NCI-H226 (cell line): ENCODE measurements around the gene ANKFN1.
"Not testable (repeated sequence)": the region's sequence is repeated elsewhere in the genome, so short reads cannot be mapped to it uniquely, and the experiment has no call there.

Experiments used
- DNase-seq: peaks from one replicate; pipeline ENCODE4 v3.0.0-alpha.2; 2015

Gene ANKFN1

DNA sequence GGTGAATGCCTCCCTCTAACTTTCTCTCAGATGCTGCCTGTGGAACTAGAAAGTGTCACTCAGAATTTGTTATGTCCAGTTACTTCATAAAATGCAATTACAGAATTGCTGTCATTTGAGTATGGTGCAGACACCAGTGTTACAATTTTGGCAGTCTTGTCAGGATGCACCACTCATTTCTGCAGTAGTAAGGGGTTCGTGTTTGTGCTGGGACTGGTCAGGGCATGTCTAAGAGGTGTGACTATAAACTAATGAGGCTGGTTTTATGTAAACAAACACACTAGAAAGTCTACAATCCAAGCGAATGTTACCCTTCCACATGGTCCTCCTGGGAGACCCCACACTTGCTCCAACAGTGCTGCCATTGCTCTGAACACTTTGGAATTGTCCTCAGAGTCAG is 206.2 kb downstream of the ANKFN1 start:
- DNase-seq: no peak

DNA sequence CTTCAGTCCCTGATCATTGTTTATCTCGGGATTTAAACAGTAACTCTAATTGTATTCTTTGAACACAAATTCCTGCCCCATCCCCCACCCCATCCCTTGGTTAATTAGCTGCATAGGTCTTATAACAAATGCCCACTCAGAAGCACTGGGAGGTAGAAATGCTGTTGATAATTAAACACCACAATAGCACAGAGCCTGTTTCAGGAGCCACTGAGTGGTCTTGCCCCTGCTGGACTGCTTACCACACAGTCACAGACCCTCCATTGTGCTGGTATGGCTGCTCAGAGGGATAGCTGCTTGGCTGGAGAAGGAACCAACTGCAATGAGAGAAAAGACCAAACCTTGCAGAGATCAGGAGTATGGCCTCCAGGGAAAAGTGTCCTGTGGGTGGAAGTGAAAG is 214.1 kb downstream of the ANKFN1 start:
- no peak for DNase-seq

DNA sequence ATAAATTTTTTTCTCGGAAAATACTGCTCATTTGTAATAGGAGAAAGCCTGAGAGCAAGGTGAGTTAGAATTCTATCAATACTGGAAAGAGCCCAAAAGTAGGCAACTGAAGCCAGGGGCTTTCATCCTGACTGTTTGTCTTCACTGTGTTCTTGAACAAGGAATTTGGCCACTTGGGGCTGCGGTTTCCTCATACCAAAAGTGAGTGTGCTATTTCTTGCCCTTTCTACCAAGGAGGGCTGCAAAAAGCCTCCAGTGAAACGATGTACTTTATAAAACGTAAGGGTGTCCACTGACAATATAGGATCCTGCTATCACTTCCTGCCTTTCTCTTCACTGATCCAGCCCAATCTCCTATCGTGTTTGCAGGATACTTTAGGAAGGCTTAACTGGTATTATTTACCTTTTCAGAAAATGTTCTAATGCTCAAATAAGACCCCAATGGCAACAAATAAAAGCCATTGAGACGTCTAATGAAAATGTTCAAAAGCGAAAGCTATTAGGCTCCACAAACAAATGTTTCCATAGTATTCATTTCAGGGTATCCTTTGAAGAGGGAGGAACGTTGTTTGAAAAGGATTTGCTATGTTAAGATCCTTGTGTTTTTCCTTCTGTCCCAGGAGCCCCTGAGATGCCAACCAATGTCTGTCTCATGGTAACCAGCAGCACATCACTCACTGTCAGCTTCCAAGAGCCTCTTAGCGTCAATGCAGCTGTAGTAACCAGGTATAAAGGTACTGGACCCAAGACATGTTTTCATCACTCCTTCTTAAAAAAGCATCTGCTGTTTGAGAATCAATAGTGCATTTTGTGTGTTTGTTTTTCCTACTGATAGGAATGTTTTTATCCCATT is 220.9 kb downstream of the ANKFN1 start:
- DNase-seq: no peak

DNA sequence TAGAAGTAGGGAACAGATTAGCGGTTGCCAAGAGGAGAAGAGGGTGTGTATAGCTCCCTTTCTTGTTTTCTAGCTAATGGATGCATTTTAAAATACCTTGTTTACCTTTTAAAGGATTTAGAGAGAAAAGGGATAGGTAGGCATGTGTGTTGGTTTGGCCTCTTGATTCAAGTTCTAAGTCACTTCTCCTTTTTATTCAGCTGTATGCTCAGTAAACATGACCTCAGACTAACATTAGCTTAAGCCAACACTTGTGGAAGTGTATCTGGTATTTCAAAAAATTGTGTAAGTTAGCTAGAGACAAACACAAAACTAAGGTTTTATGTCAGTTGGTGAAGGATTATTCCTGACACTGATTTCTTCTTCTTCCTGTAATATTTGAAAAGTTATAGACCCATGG is 236.1 kb downstream of the ANKFN1 start:
- DNase-seq: no peak

DNA sequence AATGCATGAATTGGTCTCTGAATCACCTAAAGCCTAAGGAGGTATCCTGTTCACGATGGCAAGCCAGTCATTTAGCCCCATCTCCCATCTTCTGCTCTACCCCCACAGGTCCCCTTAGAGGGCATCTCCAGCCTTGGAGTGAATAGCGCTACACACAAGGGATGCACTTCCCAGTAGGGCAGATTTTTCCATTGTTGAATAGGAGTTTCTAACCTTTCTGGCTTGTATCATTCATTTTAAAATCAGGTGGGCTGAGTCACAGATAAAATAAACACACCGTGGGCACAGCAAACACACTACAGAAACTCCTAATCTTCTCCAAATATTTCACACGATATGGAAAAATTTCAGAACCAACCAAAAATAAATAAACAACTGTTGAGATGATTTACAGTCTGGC is 239.0 kb downstream of the ANKFN1 start:
- no peak for DNase-seq

DNA sequence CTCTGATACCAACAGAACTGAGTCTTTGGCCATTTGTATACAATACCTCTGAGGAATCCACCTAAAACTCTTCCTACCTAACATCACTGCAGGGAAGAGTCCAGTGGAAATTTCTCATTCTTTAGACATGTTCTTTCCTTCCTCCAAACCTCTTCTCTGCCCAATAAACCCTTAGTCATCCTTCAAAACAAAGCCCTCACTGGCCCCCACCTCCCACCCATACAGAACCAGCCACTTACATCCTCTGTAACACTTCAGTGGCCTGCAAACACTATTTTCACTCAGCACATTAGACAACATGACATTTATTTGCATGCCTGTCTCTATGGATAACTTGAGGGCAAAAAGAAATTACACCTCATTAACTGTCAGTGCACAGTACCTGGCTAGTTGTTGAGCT is 239.9 kb downstream of the ANKFN1 start:
- DNase-seq: no peak

DNA sequence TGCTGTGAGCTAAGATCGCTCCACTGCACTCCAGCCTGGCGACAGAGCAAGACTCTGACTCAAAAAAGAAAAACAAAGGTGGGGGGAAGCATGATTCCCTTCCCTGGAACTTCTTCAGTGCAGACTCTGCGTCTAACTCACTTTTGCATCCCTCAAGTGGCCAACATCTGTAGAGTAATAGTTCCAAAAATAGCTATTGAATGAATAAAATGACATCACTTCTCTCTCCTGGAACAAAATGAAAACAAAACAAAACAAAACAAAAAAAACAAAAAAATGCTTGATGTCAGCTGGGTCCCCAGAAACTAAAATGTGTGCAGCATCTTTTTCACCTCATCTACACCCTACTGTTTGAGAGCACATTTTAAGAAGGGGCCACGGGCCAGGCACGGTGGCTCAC is 242.5 kb downstream of the ANKFN1 start:
- DNase-seq: no peak

DNA sequence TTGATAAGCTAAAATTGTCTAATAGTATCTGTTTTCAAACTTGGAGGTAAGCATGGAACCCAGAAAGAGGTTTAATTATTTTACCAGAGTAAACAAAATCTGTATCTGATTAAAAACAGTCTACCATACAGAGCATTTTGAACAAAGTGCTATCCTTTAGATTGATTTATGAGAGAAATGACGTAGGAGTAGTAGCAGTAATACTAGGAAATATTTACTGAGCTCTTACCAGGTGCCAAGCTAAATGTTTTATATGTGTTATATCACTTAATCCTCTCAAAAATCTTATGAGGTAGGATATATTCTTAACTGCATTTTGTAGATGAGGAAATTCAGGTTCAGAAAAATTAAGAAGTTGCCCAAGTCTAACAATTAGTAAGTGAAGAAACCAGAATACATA is 253.8 kb downstream of the ANKFN1 start:
- no peak for DNase-seq

DNA sequence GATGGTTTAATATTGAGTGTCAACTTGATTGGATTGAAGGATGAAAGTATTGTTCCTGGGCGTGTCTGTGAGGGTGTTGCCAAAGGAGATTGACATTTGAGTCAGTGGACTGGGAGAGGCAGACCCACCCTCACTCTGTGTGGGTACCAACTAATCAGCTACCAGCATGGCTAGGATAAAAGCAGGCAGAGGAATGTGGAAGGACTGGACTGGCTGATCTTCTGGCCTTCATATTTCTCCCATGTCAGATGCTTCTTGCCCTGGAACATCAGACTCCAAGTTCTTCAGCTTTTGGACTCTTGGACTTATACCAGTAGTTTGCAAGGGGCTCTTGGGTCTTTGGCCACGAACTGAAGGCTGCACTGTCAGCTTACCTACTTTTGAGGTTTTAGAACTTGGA is 259.1 kb downstream of the ANKFN1 start:
- DNase-seq: not testable (repeated sequence)

DNA sequence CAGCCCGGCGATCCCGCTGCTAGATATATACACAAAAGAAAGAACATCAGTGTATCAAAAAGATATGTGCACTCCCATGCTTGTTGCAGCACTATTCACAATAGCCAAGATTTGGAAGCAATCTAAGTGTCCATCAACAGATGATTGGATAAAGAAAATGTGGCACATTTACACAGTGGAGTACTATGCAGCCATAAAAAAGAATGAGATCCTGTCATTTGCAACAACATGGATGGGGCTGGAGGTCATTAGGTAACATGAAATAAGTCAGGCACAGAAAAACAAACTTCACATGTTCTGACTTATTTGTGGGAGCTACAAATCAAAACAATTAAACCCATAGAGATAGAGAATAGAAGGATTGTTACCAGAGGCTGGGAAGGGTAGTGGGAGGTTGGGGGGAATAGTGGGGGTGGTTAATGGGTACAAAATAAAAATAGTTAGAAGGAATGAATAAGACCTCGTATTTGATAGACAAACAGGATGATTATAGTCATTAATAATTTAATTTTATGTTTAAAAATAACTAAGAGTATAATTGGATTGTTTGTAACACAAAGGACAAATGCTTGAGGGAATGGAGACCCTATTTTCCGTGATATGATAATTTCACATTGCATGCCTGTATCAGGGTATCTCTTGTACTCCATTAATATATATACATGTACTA is 263.5 kb downstream of the ANKFN1 start:
- no peak for DNase-seq

DNA sequence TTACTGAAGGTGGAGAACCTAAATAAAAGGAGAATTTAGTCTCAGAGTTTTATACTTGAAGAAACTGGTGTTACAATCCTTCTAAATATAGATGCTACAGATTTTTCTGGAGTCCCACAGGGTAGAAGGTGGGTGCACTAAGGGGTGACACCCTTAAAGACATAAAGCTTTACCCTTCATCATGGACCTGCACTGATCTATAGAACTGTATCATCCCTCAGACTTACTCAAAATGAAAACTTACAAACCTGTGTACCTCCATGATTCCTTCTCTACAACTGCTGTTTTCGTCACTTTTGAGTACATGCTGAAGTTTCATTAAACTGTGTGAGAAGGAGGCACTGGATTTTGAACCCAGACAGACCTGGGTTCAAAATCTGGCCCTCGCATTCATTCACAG is 270.7 kb downstream of the ANKFN1 start:
- no peak for DNase-seq

DNA sequence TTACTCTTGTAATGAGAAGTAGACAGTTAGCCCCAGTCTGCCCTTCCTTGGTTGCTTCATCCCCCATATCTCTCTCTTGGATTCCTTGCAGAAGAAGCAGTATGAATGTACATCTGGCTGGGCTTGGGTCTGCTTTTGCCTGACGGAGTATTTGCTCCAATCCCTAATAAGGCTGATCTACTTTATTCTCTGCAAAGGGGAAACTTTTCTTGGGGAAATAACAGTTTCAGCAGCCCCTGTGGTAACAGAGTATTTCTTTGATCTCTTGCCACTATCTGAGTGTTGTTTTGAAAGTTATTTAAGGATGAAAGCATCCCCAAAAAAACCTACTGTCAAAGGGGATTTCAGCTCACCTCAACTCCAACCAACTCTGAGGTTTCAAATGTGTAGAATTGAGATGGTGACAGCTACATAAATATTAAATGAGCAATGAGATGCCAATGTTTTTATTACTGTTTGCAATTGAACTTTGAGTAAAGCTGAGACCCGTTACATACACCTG is 271.3 kb downstream of the ANKFN1 start:
- no peak for DNase-seq

DNA sequence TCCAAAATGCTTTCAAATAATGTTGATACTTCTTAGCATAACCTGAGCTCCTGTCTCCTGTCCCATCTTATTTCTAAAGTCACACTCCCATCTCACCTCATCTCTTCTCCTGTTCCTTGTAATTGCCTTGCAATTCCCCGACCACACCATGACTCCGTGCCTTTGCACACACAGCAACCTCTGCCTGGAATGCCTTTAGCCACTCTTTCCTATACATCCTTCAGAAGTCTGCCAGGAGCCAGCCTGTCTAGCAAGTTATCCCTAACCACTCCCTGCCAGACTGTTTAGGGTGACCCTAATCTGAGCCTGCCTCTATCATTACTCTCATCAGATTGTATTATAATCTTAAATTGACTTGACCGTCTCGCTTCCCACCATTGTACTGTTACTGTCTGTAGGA is 272.2 kb downstream of the ANKFN1 start:
- DNase-seq: no peak

DNA sequence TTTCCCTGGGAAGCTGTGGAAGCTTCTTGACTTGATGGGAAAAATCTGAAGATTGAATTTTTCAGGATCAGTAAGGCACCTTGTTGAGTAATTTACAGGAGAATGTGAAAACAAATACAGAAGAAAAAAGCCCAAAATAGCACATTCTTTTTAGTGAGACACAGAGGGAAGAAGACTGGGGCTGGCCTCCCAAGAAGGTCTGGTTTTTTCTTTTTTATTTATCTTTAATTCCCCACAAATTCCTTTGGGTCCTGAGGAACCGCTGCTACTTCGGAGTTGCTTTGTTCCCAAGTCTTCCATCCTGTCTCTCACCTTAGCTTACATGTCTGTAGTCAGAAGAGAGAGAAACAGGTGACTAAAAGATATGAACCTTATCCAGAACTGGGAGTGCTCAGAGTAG is 273.6 kb downstream of the ANKFN1 start:
- no peak for DNase-seq

DNA sequence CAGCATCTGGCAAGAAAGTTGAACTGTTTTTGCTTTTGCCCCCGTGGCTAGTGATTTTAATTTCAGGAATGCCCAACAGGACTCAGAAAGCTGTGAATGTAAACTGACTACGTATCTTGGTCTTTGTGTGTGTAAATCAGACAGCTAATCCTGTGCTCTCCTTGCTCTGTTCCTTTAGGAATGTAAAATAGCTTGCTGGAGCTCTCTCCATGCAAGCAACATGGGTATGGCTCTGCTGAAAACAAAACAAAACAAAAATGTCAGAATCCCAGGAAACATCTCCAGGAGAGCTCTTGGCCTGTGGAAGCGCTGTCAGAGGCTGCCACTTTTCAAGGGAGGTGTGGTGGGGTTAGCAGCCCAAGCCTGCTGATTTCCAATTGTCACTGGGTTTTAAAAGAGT is 278.5 kb downstream of the ANKFN1 start:
- DNase-seq: no peak

DNA sequence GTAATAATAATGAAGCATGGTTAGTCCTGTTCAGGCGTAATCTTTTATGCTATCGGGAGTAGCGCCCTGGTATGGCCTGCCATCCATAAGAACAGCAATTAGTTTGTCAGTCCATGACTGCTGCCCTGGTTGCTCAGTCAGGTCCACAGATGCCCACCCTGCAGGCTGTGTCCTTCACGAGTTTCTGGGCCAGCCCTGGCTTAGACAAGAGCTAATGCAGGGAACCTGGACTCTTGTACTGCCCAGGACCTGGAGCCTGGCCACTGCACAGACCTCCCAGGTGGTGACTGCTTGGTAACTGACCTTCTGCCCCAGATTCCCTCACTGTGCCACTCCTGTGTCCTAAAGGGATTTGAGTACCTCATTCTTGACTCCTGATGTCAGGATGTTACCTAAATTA is 279.2 kb downstream of the ANKFN1 start:
- DNase-seq: no peak

DNA sequence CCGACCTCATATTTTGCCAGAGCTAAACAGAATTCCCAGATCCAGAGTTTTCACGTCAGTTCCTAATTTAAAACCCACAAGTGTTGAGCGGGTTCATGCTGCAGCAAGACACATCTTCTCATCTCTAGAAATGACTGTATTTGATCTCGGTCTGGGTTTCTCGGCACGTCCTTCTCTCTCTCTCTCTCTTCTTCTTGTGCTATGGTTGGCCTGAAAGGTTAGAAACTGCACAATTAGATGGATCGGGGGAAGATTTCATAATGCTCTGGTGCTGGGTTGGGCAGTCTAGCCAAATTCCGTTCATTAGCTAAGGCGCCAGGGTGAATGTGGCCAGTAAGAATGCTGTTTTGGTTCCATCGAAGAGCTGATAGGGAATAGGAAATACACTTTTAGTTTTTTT is 281.3 kb downstream of the ANKFN1 start:
- DNase-seq: no peak

DNA sequence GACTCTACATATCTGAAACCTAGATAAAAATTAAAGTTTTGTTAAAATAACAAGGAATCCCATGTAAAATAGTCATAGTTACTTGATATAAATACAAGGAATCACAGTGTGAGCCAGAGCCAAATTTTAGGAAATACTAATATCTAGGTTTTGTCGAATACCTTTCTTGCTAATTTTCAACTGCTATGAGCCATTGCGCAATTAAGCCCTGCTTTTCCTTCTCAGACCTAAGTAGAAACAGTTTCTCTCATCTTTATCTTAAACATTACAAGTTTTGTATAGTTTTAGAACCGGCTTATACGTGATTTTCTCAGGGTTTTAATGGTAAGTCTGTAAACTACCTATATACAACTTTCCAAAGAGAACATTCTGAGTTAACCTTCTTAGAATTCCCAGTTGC is 282.9 kb downstream of the ANKFN1 start:
- no peak for DNase-seq

DNA sequence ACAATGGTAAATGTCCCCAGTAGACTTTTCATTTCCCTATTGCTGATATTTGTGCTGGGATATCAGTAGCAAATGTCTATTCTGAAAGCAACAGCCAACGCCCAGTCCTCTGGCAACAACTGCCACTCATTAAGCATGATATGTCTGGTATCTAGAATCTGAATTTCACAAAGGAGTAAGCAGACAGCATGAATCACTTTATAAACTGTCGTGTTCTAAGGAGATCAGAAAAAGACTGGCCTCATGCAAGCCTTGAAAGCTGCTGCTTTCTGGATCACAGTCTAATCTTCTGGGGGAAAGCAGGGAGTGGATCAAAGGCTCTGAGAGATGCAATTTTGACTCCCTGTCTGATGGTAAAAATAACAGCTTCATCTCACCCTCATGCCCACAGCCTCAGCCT is 287.1 kb downstream of the ANKFN1 start:
- DNase-seq: peak; percentile 80

DNA sequence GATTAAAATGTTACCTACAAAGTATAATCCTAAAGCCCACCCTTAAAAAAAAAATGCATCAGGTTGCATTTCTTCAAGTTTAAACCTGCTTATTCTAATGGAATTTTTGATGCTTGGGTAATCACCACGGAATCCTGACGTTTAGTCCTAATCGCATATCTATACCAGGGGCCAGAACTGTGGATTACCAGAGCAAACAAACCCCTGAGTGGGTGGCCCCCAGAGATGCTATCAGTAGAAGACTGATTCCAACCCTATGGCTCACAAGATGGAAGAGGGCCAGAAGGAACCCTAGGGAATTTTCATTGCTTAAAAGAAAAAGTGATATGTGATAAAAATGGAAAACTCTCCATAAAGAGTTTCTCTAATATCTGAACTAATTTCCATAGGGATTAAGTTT is 288.0 kb downstream of the ANKFN1 start:
- peak; percentile 77 for DNase-seq

DNA sequence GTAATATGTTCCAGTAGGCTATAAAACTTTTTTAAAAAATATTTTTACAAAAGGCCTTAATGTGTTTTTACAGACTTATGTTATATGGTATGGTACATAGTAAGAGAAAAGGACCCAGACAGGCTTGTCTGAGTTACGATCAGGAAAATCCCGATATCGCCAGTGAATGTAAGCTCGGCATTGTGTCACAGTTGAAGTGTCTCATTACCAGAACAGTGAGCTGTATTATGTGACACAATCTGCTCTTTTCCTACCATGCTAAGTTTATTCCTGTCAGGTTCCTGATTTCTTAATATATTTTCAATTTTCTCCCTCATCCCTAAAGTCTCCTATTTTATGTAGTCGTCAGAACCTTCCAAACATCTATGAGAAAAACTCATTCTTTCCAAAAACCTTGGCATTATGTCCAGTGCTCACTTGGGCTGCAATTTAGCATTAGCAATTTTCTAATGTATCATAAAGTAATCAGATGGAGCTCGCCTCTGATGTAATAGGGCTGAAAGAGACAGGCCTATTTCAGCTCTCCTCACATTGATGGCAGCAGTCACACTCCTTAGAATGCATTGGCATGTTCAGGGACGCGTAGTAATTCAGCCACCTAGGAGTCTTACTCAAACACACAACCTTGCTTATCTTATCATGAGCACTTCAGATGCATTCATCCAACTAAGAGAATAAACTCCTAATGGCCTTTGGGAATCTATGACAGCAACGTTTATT is 292.6 kb downstream of the ANKFN1 start:
- no peak for DNase-seq

DNA sequence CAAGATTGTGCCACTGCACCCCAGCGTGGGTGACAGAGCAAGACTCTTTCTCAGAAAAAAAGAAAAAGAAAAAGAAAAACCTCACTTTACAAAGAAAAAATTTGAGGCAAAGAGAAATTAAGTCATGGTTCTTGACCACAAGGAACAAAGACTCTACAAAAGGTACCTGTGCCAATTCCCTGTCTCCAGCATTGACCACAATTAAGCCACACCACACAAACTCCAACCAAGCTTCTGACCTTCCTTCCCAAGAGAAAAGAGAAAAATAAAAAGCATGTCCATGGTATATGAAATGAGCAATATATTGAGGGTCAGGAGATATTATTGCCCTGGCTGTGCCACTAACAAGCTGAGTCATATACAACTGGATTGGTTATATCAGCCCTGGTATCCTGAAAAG is 293.9 kb downstream of the ANKFN1 start:
- no peak for DNase-seq

DNA sequence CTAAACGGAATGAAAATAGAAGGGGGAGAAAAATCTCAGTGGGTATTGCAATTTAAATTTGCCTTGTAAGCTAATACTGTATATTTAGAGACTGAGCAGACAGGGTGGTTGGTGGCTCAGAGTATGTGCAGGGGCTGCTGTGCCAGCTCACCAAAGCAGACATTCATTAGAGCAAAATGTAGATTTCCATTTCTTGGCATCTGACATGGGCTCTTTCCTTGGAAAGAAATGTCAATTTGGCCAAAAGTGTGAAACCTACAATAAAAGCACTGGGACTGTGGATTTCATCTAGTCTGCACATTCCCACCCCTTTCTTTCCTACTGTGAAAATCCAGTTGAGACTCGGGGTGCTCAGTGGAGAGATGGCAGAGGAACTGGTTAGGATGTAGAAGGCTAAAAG is 295.1 kb downstream of the ANKFN1 start:
- DNase-seq: no peak

DNA sequence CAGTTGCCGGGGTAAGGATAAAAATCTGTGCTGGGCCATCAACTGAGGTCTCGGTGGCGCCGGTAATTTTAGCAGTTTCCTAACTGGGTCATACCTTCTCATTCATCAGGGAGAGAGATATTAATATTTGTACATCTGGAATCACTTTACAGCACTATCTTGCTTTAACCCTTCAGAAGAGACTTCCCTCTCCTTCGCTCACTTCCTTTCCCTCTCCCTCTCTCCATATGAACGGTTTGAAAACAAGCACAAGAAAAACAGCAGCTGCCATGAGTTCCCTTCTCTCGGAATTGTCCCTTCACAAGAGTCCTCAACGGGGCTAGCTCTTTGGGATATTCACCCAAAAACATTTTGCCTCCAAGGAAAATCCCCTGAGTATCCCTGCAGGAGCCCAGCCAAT is 295.9 kb downstream of the ANKFN1 start:
- no peak for DNase-seq
